Measurements from ENCODE around the gene CEACAM3. TPM values are rescaled to one million over a fixed set of nuclear protein-coding genes. Genes with fewer than 3 reads are reported as not detected.

Gene CEACAM3
- total and polyA plus RNA-seq, 2 of the 8 experiments (the other 6 are each of a cell fraction or from before 2014, with no cell fraction given): not detected

GRCh38 chr19:41859213-41859617 lies 62.8 kb downstream of the CEACAM3 start (continued):
- TF ChIP-seq, protein P1, sequence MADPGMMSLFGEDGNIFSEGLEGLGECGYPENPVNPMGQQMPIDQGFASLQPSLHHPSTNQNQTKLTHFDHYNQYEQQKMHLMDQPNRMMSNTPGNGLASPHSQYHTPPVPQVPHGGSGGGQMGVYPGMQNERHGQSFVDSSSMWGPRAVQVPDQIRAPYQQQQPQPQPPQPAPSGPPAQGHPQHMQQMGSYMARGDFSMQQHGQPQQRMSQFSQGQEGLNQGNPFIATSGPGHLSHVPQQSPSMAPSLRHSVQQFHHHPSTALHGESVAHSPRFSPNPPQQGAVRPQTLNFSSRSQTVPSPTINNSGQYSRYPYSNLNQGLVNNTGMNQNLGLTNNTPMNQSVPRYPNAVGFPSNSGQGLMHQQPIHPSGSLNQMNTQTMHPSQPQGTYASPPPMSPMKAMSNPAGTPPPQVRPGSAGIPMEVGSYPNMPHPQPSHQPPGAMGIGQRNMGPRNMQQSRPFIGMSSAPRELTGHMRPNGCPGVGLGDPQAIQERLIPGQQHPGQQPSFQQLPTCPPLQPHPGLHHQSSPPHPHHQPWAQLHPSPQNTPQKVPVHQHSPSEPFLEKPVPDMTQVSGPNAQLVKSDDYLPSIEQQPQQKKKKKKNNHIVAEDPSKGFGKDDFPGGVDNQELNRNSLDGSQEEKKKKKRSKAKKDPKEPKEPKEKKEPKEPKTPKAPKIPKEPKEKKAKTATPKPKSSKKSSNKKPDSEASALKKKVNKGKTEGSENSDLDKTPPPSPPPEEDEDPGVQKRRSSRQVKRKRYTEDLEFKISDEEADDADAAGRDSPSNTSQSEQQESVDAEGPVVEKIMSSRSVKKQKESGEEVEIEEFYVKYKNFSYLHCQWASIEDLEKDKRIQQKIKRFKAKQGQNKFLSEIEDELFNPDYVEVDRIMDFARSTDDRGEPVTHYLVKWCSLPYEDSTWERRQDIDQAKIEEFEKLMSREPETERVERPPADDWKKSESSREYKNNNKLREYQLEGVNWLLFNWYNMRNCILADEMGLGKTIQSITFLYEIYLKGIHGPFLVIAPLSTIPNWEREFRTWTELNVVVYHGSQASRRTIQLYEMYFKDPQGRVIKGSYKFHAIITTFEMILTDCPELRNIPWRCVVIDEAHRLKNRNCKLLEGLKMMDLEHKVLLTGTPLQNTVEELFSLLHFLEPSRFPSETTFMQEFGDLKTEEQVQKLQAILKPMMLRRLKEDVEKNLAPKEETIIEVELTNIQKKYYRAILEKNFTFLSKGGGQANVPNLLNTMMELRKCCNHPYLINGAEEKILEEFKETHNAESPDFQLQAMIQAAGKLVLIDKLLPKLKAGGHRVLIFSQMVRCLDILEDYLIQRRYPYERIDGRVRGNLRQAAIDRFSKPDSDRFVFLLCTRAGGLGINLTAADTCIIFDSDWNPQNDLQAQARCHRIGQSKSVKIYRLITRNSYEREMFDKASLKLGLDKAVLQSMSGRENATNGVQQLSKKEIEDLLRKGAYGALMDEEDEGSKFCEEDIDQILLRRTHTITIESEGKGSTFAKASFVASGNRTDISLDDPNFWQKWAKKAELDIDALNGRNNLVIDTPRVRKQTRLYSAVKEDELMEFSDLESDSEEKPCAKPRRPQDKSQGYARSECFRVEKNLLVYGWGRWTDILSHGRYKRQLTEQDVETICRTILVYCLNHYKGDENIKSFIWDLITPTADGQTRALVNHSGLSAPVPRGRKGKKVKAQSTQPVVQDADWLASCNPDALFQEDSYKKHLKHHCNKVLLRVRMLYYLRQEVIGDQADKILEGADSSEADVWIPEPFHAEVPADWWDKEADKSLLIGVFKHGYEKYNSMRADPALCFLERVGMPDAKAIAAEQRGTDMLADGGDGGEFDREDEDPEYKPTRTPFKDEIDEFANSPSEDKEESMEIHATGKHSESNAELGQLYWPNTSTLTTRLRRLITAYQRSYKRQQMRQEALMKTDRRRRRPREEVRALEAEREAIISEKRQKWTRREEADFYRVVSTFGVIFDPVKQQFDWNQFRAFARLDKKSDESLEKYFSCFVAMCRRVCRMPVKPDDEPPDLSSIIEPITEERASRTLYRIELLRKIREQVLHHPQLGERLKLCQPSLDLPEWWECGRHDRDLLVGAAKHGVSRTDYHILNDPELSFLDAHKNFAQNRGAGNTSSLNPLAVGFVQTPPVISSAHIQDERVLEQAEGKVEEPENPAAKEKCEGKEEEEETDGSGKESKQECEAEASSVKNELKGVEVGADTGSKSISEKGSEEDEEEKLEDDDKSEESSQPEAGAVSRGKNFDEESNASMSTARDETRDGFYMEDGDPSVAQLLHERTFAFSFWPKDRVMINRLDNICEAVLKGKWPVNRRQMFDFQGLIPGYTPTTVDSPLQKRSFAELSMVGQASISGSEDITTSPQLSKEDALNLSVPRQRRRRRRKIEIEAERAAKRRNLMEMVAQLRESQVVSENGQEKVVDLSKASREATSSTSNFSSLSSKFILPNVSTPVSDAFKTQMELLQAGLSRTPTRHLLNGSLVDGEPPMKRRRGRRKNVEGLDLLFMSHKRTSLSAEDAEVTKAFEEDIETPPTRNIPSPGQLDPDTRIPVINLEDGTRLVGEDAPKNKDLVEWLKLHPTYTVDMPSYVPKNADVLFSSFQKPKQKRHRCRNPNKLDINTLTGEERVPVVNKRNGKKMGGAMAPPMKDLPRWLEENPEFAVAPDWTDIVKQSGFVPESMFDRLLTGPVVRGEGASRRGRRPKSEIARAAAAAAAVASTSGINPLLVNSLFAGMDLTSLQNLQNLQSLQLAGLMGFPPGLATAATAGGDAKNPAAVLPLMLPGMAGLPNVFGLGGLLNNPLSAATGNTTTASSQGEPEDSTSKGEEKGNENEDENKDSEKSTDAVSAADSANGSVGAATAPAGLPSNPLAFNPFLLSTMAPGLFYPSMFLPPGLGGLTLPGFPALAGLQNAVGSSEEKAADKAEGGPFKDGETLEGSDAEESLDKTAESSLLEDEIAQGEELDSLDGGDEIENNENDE (IDR thresholded peaks at IDR 0.05; ENCODE audit: insufficient replicate concordance, low read length): no peak

Measured in H1 (cell line).